Left forelimb (tissue), 1 donor: Measurements from ENCODE around the gene COX7B.

Source experiments
- DNase-seq: peaks from one replicate; pipeline ENCODE4 v3.0.0-alpha.2; 2018; ENCODE audit warnings: low spot score

COX7B gene

GRCh38 chrX:77945910-77946545, 46.8 kb downstream of the COX7B start:
- DNase-seq = no peak

DNA sequence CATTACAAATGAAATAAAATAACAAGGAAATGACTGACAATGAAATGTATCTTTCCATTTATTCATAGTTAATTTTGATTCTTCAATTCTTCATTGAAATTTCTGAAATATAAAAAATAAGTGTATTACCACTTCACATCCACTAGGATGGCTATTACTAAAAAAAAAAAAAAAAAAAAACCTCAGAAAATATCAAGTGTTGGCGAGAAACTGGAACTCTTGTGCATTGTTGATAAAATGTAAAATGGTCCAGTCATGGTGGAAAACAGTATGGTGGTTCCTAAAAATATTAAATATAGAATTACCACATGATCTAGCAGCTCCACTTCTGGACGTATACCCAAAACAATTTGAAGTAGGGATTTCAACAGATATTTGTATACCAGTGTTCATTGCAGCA, 47.3 kb downstream of the COX7B start:
- DNase-seq = no peak

- DNase-seq = no peak
These were observed 50.6 kb downstream of the COX7B start for GRCh38 chrX:77949840-77950239.

GRCh38 chrX:77952173-77952572, 52.9 kb downstream of the COX7B start:
- no peak for DNase-seq

DNA sequence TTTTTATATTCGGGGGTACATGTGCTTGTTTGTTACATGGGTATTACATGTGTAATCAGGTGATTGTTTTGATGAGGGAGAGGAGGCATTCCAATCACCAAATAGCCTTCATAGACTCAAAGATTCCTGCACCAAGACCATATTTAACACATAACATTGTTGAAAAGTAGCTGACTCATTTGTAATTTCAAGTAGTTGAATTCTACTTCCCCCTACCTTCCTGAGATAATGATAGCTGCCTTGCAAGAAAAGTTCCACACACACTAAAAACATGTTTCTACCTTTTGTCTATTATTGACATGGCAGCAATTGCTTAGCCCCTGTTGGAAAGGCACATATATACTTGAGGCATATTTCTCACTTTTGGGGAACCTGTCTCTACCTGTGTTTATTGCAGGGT, 54.0 kb downstream of the COX7B start:
- no peak for DNase-seq

DNA sequence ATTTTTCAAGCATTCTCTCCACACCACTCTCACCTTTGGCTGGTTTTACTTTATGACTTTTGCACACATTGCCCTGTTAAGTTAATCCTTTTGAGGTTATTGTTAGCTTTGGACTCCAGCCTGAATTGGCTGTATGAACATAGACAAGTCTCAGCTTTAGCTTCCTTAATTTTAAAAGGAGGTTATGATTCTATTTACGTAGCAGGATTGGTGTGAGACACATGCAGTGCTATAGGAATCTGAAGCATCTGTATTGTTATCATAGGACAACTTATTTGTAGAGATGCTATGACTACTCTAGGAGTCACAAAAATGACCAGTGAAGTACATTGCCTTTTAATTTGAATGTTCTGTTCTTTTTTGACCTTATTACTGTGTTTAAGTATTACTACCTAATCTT, 54.4 kb downstream of the COX7B start:
- no peak for DNase-seq
